IPS-NIHi7 (cell line): ENCODE results near the gene TEX10.
"Not testable (repeated sequence)": the region's sequence is repeated elsewhere in the genome, so short reads cannot be mapped to it uniquely, and the experiment has no call there.

ENCODE experiments used
- DNase-seq: peaks from one replicate; pipeline ENCODE4 v3.0.0; 2012; ENCODE audit warnings: mixed read lengths; ENCODE audit errors: extremely low spot score

TEX10 gene

DNA sequence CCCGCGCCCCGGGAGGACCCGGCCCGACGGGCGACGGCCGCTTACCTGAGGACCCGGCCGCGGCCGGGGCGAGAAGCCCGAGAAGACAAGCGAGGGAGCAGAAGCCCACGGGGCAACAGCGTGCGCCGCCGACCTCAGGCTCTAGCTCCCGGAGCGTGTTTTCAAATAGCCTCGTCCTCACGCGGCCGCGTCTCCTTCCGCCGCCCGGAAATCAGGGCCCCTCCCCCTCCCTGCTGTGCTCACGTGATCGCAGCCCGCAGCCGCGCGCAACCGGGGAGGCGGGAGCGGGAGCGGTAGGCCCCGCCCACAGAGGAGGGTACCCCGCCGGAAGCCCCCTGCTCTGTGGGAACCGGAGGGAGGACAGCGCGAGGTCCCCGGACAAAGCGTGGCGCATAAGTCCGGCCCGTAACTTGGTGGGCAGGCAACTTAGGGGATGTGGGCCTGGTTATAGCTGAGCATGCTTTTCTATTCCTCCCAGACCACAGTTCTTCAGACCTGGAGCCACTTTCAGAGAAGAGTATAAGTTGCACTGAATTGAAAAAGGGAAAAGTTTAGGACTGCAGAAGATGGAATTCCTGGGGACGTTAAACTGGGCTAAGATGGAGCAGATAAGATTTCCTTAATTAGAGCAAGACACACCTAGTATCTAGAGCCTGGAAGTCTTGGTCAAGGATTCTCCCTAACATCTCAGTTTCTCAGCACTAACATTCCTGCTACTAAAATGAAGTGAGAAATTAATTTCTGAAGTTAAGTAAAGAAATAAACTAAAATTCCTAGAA lies at the start of gene TEX10:
TEX10 (minus strand) TSS at position 216 of the 779 bp plus-strand sequence. CDS start 3,579 bp downstream, outside the sequence.
- DNase-seq, result peak; percentile 99

DNA sequence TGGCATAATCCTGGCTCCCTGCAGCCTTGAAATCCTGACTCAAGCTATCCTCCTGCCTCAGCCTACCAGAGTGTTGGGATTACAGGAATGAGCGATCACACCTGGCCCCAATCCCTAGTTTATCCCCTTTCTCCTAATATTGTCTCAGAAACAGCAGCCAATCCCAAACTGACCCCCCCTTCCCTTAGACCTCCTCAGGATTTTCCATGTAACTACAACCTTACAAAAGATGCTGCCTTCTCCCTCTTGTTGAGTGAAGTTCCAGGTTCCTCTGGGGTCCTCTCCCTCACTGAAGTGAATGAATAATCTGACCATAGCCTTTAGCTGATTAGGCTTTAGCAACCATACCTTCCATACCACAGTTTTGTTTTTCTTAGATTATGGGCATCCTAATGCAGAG lies 48.3 kb upstream of the TEX10 start:
- peak; percentile 18 for DNase-seq

DNA sequence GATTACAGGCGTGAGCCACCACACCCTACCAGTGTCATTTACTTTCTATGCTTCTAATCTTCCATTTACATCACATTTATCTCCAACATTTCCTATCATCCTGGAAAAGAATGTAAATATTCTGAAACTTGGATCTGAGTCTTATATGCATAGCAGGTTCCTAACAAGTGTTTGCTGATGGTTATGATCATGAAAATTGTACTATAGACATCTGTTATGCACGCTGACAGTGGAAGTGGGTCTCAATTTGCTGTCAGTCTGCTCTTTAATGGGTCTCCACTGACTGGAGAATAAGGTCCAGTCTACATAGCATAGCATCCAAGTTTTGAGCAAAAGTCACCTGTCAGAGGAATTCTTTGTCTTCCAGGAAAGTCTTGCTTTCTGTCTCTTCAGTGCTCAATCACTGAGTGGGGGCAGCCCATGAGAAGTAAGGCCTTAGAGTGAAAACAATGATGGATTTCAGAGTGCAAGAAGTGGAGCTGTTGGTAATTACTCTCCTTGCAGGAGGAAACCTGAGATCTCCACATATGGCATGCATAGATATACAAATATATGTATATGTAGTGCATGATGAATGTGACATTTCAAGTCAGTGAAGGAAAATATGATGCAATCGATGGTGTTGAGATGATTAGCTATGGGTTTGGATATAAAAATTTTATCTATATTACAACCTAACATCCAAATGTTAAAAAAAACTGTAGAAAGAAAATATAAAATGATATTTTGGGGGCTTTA lies 45.0 kb upstream of the TEX10 start:
- no peak for DNase-seq

DNA sequence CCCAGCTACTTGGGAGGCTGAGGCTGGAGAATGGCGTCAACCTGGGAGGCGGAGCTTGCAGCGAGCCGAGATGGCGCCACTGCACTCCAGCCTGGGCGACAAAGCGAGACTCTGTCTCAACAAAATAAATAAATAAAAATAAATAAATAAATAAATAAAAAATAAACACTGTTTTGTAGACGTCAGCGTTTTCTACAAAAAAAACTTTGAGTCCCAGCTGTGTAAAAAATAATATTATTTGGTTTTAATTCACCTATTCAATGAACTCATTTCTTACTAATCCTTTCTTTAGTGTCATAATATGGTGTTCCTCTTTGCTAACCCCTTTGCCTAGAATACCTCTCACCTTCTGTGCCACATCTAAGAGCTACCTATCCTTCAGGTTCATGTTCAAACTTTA lies 44.0 kb upstream of the TEX10 start:
- no peak for DNase-seq

DNA sequence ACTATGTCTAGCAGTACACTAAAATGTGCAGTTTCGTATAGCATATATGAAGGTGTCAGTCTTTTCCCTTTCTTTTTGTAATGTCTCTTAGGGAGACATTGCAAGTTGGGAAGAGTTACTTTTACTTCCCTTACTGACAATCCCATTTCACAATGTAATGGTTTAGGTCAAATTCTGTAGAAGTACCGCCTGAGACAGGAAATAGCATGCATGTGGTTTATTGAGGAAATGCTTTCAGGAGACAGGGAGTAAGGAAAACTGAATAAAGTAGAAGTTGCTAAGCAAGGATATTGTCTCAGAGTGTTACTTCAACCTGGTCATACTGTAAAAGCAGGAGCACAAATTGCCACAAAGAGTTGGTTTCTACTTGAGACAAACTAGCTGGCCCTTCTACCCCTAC lies 42.1 kb upstream of the TEX10 start:
- DNase-seq, result no peak

- DNase-seq, result no peak
Observed at GRCh38 chr9:100394032-100394695, 41.4 kb upstream of the TEX10 start.

- not testable (repeated sequence) for DNase-seq
Observed at GRCh38 chr9:100392989-100393388, 40.2 kb upstream of the TEX10 start.

- no peak for DNase-seq
Observed at GRCh38 chr9:100379862-100380261, 27.1 kb upstream of the TEX10 start.

DNA sequence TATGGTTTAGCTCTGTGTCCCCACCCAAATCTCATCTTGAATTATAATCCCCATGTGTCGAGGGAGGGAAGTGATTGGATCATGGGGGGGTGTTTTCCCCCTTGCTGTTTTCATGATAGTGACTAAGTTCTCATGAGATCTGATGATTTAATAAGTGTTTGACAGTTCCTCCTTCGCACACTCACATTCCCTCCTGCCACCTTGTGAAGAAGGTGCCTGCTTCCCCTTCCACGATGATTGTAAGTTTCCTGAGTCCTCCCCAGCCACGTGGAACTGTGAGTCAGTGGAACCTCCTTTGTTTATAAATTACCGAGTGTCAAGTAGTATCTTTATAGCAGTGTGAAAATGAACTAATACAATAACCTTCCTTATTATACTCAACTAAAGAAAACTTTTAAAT lies 24.3 kb upstream of the TEX10 start:
- no peak for DNase-seq

DNA sequence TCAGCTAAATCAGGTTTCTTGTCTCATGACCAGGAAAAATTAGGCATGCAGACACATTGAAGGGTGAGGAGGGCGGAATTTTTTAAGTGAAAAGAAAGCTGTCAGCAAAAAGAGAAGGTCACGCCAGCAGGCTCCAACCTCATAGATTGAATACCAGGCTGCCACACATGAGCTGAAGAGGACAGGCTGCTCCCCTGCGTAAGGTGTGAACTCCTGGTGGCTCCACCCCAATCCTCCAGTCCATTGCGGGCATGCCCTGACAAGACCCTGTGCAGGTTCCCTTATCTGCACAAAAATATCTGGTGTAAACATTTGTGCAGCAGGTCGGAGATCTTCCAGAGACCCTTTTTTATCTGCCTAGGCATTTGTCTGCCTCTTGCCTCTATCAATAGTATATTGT lies 22.9 kb upstream of the TEX10 start:
- no peak for DNase-seq

GRCh38 chr9:100372648-100373047 lies 19.9 kb upstream of the TEX10 start:
- DNase-seq, result no peak

DNA sequence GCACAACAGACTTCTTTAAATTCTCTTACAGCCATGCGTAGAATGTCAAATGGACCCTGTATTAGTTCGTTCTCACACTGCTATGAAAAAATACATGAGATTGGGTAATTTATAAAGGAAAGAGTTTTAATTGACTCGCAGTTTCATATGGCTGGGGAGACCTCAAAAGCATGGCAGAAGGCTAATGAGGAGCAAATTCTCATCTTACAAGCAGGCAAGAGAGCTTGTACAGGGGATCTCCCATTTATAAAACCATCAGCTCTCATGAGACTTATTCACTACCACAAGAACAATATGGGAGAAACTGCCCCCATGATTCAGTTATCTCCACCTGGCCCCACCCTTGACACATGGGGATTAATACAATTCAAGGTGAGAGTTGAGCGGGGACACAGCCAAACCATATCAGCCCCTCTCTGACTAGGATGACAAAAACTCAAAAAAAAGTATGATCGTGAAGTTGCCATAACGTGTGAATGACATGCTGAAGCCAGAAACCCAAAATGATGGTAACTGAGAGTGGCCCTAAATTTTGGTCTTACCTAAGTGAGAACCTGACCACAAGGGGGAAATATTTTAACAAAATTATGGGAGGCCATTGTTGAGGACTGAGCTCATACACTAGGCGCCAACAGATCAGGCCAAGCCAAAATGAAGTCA lies 17.5 kb upstream of the TEX10 start:
- DNase-seq, result no peak

GRCh38 chr9:100368672-100369071 lies 15.9 kb upstream of the TEX10 start:
- no peak for DNase-seq

GRCh38 chr9:100366121-100366520 lies 13.4 kb upstream of the TEX10 start:
- DNase-seq, result no peak

DNA sequence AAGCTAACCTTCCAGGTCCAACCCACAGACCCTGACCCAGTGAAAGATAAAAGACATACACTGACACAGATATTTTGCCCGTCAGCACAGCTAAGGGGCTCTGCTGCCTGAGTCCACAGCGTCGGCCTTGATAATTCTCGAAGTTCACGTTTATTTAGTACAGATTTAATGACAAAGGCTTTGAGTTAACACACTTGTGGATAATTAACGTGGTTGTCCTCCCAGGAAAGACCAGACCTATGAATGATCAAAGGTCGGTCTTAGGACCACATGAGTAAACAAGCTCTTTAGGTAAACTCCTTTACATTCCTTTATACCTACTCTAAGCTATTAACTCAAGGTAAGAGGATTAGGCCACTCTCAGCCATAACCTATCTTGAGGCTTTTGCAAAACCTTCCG lies 11.3 kb upstream of the TEX10 start:
- DNase-seq, result no peak

DNA sequence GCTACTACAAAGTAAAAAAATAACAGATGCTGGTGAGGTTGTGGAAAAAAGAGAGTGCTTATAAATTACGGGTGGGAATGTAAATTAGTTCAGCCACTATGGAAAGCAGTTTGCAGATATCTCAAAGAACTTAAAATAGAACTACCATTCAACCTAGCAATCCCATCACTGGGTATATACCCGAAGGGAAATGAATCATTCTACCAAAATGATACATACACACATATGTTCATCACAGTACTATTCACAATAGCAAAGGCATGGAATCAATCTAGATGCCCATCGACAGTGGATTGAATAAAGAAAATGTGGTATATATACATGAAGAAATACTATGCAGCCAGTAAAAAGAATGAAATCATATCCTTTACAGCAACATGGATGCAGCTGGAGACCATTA lies 6.3 kb upstream of the TEX10 start:
- no peak for DNase-seq

DNA sequence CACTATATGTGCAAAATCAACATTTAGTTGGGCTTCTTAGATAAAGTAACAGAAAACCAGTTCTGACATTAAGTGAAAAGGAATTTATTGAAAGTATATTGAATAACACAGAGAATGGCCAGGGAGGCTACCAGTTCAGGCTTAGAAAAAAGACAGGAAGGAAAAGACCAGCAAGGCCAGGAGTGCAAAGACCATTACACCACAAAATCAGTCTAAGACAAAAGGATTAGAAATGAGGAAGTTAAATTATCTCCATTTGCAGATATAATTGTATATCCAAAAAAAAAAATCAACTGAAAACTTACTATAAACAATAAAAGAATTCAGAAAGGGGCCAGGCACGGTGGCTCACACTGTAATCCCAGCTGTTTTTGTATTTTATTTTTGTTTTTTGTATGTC lies 4.8 kb upstream of the TEX10 start:
- no peak for DNase-seq

GRCh38 chr9:100355561-100355960 lies 2.8 kb upstream of the TEX10 start:
- DNase-seq, result no peak

GRCh38 chr9:100354121-100354800 lies 1.5 kb upstream of the TEX10 start:
- no peak for DNase-seq

DNA sequence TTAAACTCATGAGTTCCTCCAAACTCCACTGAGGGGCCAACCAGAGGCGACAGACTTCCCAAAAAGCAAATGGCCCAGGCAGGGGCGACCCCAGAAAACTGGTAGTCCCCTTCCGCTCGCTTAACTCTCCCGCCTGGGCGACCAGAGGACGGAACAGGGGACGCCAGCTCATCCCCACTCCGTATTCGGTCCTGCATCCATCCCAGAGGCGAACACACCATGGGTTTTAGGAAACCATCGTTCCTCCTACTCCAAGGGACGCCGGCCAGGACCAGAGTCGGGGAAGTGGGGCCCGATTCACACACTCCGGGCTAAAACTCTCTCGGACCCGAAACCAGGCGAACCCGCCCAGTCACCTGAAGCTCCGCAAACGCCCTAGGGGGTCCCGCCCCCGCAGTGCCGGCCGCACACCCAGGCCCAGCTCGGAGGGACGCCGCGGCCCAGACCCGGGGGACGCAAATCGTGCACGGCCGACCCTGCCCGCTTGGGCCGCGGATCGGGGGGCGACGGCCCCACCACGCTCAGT lies 478 bp downstream of the TEX10 start:
- peak; percentile 56 for DNase-seq

DNA sequence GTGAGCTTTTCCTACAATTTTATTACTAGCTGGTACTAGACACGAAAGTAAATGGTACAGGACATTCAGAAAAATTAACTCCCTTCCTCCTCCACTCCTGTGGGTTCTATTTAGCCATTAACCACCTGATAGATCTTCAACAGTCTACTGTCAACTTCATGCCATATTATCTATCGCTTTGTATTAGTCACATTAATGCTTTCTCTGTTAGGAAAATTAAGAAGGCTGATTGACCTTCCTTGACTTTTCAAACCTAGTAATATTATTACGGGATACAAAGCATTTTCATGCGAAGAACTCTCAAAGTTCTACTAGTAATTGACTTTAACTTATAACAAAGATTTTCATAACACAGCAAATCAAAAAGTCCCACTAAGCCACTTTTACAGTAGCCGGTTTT lies 1.2 kb downstream of the TEX10 start:
- DNase-seq, result no peak
